Measurements from ENCODE around the gene TBC1D2.

TBC1D2 gene

DNA sequence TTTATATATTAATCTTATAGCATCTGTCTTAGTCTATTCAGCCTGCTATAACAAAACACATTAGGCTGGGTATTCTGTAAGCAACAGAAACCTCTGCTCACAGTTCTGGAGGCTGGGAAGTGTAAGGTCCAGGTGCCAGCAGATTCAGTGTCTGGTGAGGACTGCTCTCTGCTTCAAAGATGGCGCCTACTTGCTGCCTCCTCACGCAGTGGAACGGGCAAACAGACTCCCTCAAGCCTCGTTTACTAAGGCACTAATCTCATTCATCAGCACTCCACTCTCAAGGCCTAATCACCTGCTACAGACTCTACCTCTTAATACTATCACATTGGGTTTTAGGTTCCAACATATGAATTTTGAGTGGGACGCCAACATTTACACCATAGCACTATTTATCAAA is 5.2 kb upstream of the TBC1D2 start:
- Histone ChIP-seq H3K4me1 (ENCODE audit: control insufficient read depth, insufficient read depth, low read length) (peaks cover 9% of the 10 kb centered on the region), H3K4me3 (ENCODE audit: insufficient read depth, low read depth, low read length) (no peak overlapping the region), H3K27ac (ENCODE audit: insufficient read depth, low read depth, low read length, poor library complexity, severe bottlenecking) (no peak overlapping the region), H3K27me3 (ENCODE audit: control insufficient read depth, insufficient read depth, low read length, poor library complexity, severe bottlenecking) (no peaks in the 10 kb centered on the region), H3K9me3 (ENCODE audit: control insufficient read depth, low read length) (no peaks in the 10 kb centered on the region), H3K36me3 (ENCODE audit: control insufficient read depth, insufficient read depth, low read length) (no peaks in the 10 kb centered on the region)
- 88 to 90% methylated on average over 4 of the region's 5 CpGs for WGBS, 2 experiments

DNA sequence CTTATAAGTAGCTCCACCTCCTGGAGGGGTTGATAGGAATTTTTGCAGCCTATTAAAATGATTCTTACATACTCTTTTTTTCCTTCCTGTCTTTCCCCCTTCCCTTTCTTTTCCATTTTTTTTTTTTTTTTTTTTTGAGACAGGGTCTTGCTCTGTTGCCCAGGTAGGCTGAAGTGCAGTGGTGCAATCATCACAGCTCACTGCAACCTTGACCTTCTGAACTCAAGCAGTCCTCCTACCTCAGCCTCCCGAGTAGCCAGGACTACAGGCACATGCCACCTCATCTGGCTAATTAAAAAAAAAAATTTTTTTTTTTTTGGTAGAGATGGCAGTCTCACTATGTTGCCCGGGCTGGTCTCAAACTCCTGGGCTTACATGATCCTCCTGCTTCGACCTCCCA is 4.3 kb upstream of the TBC1D2 start:
- H3K36me3 ChIP-seq (ENCODE audit: control insufficient read depth, insufficient read depth, low read length) = no peaks in the 10 kb centered on the region
- H3K9me3 ChIP-seq (ENCODE audit: control insufficient read depth, low read length) = no peaks in the 10 kb centered on the region
- no peak overlapping the region for H3K4me3 ChIP-seq (ENCODE audit: insufficient read depth, low read depth, low read length)
- WGBS, 2 experiments = 93 to 95% methylated on average over 3 of the region's 3 CpGs
- H3K27ac ChIP-seq (ENCODE audit: insufficient read depth, low read depth, low read length, poor library complexity, severe bottlenecking) = no peak overlapping the region
- peaks cover 7% of the 10 kb centered on the region for H3K27me3 ChIP-seq (ENCODE audit: control insufficient read depth, insufficient read depth, low read length, poor library complexity, severe bottlenecking)
- H3K4me1 ChIP-seq (ENCODE audit: control insufficient read depth, insufficient read depth, low read length) = peaks cover 10% of the 10 kb centered on the region

DNA sequence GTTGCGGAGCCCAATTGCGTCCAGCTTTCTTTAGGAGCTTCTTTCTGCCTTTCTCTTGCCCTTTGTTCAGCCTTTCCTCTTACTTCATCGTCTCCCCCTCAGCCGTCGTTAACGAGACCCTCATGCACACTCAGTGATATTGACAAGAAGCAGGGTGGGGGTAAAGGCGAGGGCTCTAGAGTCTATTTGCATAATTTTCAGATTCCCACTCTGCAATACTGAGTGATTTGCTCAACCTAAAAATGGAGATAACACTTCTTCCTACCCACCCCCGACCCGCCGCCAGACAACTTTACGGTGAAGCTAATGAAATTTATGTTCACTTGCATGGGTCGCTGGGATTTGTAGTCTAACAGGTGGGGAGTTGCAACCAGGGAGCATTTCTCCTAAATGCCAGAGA is 1.3 kb upstream of the TBC1D2 start:
- peak overlapping the region; percentile 77 for H3K4me3 ChIP-seq (ENCODE audit: insufficient read depth, low read depth, low read length)
- 58 to 74% methylated on average over 8 to 12 of the region's 12 CpGs for WGBS, 2 experiments
- no peak overlapping the region for H3K27ac ChIP-seq (ENCODE audit: insufficient read depth, low read depth, low read length, poor library complexity, severe bottlenecking)
- H3K4me1 ChIP-seq (ENCODE audit: control insufficient read depth, insufficient read depth, low read length) = peaks cover 11% of the 10 kb centered on the region
- no peaks in the 10 kb centered on the region for H3K9me3 ChIP-seq (ENCODE audit: control insufficient read depth, low read length)
- no peaks in the 10 kb centered on the region for H3K36me3 ChIP-seq (ENCODE audit: control insufficient read depth, insufficient read depth, low read length)
- peaks cover 19% of the 10 kb centered on the region for H3K27me3 ChIP-seq (ENCODE audit: control insufficient read depth, insufficient read depth, low read length, poor library complexity, severe bottlenecking)

DNA sequence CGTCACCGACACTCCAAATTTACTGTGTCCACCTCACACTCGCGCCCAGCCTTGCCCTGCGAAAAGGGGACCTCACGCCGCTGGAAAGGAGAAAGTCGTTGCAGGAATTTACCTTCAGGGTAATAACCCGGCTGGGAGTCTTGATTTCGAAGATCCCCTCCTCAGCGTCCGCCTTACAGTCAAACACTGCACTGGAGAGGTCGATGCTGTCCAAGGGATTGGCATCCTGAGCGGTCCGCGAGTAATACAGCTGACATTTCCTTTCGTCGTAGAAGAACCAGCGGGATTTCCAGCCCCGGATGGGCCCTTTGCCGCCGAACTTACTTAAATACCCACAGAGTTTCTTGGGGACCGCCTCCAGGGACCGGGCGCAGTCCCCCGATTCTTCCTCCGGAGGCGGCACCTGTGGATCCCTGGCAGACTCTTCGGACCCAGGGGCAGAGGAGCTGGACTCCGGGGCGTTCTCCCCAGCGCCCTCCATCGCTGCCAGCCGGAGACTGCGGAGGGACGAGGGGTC is 330 bp downstream of the TBC1D2 start:
- 2% methylated on average over 36 of the region's 36 CpGs for WGBS, 2 experiments
- H3K36me3 ChIP-seq (ENCODE audit: control insufficient read depth, insufficient read depth, low read length) = no peaks in the 10 kb centered on the region
- H3K9me3 ChIP-seq (ENCODE audit: control insufficient read depth, low read length) = no peaks in the 10 kb centered on the region
- no peak overlapping the region for H3K27ac ChIP-seq (ENCODE audit: insufficient read depth, low read depth, low read length, poor library complexity, severe bottlenecking)
- H3K4me3 ChIP-seq (ENCODE audit: insufficient read depth, low read depth, low read length) = peak overlapping the region; percentile 77
- peaks cover 11% of the 10 kb centered on the region for H3K4me1 ChIP-seq (ENCODE audit: control insufficient read depth, insufficient read depth, low read length)
- peaks cover 19% of the 10 kb centered on the region for H3K27me3 ChIP-seq (ENCODE audit: control insufficient read depth, insufficient read depth, low read length, poor library complexity, severe bottlenecking)

DNA sequence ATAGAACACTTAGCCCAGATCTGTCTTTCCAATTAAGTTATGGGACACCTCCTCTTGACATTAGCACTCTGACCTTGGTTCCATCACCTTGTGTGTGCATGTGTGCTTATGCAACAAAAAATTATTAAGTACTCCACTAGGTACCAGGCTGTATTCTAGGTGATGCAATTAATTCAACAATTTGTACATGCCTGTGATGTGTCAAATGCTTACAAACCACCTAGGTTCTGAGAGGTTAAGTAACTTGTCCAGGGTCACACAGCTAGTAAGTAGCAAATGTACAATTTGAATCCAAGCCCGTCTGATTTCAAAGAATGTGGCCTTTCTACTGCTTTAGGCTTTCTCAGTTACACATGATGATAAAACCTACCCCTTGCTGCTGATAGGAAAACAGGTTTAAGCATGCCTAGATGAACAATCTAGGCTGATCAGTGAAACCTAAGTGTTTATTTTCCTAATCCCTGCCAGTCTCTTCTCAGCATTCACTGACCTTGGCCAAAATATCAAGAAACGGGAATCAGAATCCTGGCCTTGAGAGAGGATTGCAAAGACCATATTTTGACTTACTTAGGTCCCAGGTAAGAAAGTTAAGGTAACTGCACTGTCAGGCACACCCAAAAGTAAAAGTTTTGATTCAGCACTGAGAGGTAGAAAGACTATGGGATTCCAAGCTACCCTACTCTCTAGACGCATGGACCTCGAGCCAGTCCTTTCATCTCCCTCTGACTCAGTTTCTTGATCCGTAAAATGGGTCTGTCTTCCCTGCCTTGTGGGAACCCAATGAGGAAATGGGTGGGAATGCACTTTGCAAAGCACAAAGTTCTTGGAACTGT is 1.0 kb downstream of the TBC1D2 start:
- no peak overlapping the region for H3K27ac ChIP-seq (ENCODE audit: insufficient read depth, low read depth, low read length, poor library complexity, severe bottlenecking)
- 59 to 61% methylated on average over 5 of the region's 5 CpGs for WGBS, 2 experiments
- no peaks in the 10 kb centered on the region for H3K9me3 ChIP-seq (ENCODE audit: control insufficient read depth, low read length)
- no peaks in the 10 kb centered on the region for H3K36me3 ChIP-seq (ENCODE audit: control insufficient read depth, insufficient read depth, low read length)
- peaks cover 11% of the 10 kb centered on the region for H3K4me1 ChIP-seq (ENCODE audit: control insufficient read depth, insufficient read depth, low read length)
- H3K27me3 ChIP-seq (ENCODE audit: control insufficient read depth, insufficient read depth, low read length, poor library complexity, severe bottlenecking) = peaks cover 19% of the 10 kb centered on the region
- peak overlapping the region; percentile 77 for H3K4me3 ChIP-seq (ENCODE audit: insufficient read depth, low read depth, low read length)

DNA sequence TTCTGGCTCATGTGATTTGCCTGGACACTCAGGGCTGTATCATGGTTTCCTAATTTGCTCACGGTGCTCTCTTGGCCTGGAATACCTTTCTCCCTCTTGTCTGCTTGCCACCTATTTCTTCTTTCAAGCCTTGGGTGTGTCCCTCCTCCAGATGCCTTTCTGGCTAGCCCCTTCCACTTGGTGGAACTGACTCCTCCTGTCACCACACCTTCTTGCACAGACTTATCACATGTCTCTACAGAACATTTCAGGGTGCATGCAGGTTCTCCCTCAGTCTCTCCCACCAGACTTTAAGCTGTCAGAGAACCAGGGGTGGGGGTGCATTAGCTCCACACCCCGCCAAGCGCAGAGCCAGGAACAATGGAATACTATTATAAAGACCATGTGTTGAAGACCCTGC is 1.9 kb downstream of the TBC1D2 start:
- Histone ChIP-seq H3K27ac (ENCODE audit: insufficient read depth, low read depth, low read length, poor library complexity, severe bottlenecking) (no peak overlapping the region), H3K4me3 (ENCODE audit: insufficient read depth, low read depth, low read length) (no peak overlapping the region), H3K27me3 (ENCODE audit: control insufficient read depth, insufficient read depth, low read length, poor library complexity, severe bottlenecking) (peaks cover 19% of the 10 kb centered on the region), H3K4me1 (ENCODE audit: control insufficient read depth, insufficient read depth, low read length) (peaks cover 11% of the 10 kb centered on the region), H3K9me3 (ENCODE audit: control insufficient read depth, low read length) (no peaks in the 10 kb centered on the region), H3K36me3 (ENCODE audit: control insufficient read depth, insufficient read depth, low read length) (no peaks in the 10 kb centered on the region)
- WGBS, 2 experiments = 91 to 93% methylated on average over 3 of the region's 3 CpGs

DNA sequence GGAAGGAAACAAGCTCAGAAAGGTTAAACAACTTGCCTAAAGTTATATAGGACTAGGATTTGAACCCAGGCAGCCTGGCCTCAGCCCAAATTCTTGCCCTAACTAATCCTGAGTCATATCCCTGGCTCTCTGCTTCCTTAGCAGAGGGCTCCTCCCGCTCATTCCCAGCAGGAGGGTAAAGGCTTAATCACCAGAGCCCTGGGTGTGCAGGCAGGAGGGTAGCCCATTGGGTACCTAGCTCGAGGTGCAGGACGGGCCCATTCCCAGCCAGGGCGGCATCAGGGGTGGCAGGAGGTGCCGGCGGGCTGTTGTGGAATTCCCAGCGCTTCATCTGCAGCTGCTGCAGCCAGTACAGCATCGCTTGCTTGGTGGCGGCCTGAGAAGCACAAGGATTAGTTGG is 3.9 kb downstream of the TBC1D2 start:
- peaks cover 7% of the 10 kb centered on the region for H3K4me1 ChIP-seq (ENCODE audit: control insufficient read depth, insufficient read depth, low read length)
- 86% methylated on average over 9 of the region's 9 CpGs for WGBS, 2 experiments

DNA sequence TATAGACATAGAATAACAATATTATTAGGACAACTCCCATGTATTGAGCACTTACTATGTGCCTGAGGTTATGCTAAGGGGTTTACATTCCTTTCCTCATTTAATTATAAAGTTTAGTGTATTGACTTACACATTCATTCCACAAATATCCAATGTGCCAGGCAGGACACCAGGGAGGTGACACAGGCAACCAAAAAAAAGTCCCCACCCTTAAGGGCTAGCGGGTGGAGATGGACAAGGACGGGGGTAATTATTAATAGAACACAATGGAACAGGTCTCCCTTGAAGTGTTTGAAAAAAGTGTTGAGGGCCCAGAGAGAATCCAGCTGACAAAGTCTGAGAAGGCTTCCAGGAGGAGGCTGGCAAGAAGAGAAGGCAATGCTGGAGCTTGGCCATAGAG is 5.7 kb downstream of the TBC1D2 start:
- Histone ChIP-seq H3K9me3 (ENCODE audit: control insufficient read depth, low read length) (no peaks in the 10 kb centered on the region), H3K36me3 (ENCODE audit: control insufficient read depth, insufficient read depth, low read length) (no peaks in the 10 kb centered on the region), H3K27me3 (ENCODE audit: control insufficient read depth, insufficient read depth, low read length, poor library complexity, severe bottlenecking) (peaks cover 12% of the 10 kb centered on the region), H3K27ac (ENCODE audit: insufficient read depth, low read depth, low read length, poor library complexity, severe bottlenecking) (no peak overlapping the region), H3K4me1 (ENCODE audit: control insufficient read depth, insufficient read depth, low read length) (peaks cover 1% of the 10 kb centered on the region), H3K4me3 (ENCODE audit: insufficient read depth, low read depth, low read length) (no peak overlapping the region)
- WGBS, 2 experiments = 92 to 98% methylated on average over 2 of the region's 2 CpGs

More for the DNA sequence above, 3.9 kb downstream of the TBC1D2 start:
- no peak overlapping the region for H3K27ac ChIP-seq (ENCODE audit: insufficient read depth, low read depth, low read length, poor library complexity, severe bottlenecking)
- H3K9me3 ChIP-seq (ENCODE audit: control insufficient read depth, low read length) = no peaks in the 10 kb centered on the region
- H3K4me3 ChIP-seq (ENCODE audit: insufficient read depth, low read depth, low read length) = no peak overlapping the region
- peaks cover 19% of the 10 kb centered on the region for H3K27me3 ChIP-seq (ENCODE audit: control insufficient read depth, insufficient read depth, low read length, poor library complexity, severe bottlenecking)
- no peaks in the 10 kb centered on the region for H3K36me3 ChIP-seq (ENCODE audit: control insufficient read depth, insufficient read depth, low read length)

DNA sequence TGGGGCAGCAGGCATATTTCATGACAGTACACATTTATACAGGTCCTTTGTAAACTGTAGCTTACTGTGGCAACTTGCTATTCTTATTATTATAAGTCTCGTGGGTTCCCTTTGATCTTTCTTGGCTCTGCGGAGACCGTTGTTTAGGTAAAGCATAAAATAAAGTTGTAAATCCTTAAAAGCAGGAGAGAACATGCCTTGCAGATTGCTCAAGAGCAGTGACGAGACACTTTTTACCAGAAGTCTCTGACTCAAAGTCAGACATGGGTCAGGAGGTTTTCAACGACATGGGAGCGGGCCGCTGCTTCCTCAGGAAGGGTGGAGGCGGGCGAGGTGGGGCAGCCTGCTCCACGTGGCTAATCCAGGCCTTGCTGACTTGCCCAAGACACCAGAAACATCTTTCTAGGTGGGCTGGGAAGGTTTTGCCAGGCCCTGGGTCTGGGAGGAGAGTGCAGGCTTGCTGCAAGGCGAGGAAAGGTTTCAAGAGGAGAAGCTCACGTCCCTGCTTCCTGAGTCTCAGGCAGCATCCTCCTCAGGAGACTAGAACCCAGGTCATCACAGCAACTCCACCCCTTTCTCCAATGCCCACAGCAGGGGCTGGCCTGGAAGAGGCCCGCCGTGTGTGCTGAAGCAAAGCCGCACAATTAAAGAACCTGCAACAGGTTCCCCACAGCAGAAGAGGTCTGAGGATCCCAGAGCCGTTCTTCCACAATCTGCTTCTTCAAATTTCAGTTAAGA is 6.5 kb downstream of the TBC1D2 start:
- Histone ChIP-seq H3K4me1 (ENCODE audit: control insufficient read depth, insufficient read depth, low read length) (peaks cover 2% of the 10 kb centered on the region), H3K4me3 (ENCODE audit: insufficient read depth, low read depth, low read length) (no peak overlapping the region), H3K9me3 (ENCODE audit: control insufficient read depth, low read length) (no peaks in the 10 kb centered on the region), H3K36me3 (ENCODE audit: control insufficient read depth, insufficient read depth, low read length) (no peaks in the 10 kb centered on the region), H3K27ac (ENCODE audit: insufficient read depth, low read depth, low read length, poor library complexity, severe bottlenecking) (no peak overlapping the region), H3K27me3 (ENCODE audit: control insufficient read depth, insufficient read depth, low read length, poor library complexity, severe bottlenecking) (peaks cover 3% of the 10 kb centered on the region)
- WGBS, 2 experiments = 83% methylated on average over 16 of the region's 16 CpGs
